ENCODE results near the gene ENPP6. TPM values are rescaled to one million over a fixed set of nuclear protein-coding genes. Genes with fewer than 3 reads are reported as not detected.

The ENPP6 gene
- total and polyA plus RNA-seq, 2 donors (not counting 3 experiments of a cell fraction or from before 2014, with no cell fraction given), result not detected

DNA sequence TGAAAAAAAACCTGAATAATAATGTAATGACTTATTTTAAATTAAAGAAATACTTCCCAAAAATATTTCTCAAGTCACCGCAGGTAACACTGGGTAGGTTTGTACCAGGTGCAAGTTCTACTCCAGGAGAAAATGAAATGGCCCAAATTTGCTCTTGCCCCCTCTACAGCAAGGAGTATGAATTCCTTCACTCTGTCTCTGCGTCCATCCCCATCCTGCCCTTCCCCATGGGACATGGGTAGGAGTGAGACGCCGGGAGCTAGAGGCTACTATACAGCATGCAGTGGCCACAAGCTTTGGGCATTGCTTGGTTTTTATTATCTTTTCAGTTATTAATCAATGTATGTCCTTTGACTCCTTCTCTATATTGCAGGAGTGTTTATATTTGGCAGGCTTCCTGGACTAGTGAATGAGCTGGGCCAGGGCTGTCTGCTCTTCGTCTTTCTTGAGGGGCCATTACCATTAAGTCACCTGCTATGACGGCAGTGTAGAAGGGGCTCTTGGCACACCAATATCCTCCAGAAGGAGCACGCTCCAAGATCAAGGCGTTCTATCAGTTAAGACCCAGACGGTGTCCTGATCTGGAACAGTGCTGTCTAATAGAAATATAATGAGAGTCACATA lies 149.6 kb downstream of the ENPP6 start:
- Histone ChIP-seq H3K4me3 (replicated peaks in 1 of 3; ENCODE audit: insufficient read depth in 1 of 3, low read depth in 1 of 3, low read length in 3 of 3) (no peak overlapping the region), H3K27me3 (ENCODE audit: control insufficient read depth in 2 of 2, insufficient read depth in 2 of 2, low read length in 2 of 2) (no peaks in the 10 kb centered on the region), H3K9me1 (replicated peaks; ENCODE audit: control insufficient read depth, extremely low read depth, insufficient read depth, low read length) (no peaks in the 10 kb centered on the region), H4K20me1 (replicated peaks; ENCODE audit: control insufficient read depth, extremely low read depth, insufficient read depth, low read length) (no peaks in the 10 kb centered on the region), H3K9ac (replicated peaks; ENCODE audit: extremely low read depth, insufficient read depth, low read length) (no peak overlapping the region), H3K36me3 (ENCODE audit: control insufficient read depth in 2 of 2, extremely low read depth in 1 of 2, insufficient read depth in 2 of 2, low read length in 2 of 2) (no peaks in the 10 kb centered on the region), H2AFZ (ENCODE audit: low read depth, low read length) (no peak overlapping the region), H3K79me2 (ENCODE audit: control insufficient read depth, insufficient read depth, low read length) (no peaks in the 10 kb centered on the region), H3K4me1 (ENCODE audit: control insufficient read depth, extremely low read depth, insufficient read depth, low read length) (no peaks in the 10 kb centered on the region), H3K4me2 (ENCODE audit: insufficient read depth, low read length) (no peak overlapping the region), H3K27ac (ENCODE audit: insufficient read depth, low read depth, low read length) (no peak overlapping the region), H3K9me3 (replicated peaks; ENCODE audit: control insufficient read depth, insufficient read depth, low read length) (no peaks in the 10 kb centered on the region)
- DNase-seq (ENCODE audit: low read depth, low spot score) (no peak), FAIRE-seq (no peak)
- TF ChIP-seq POLR2A (IDR thresholded peaks at IDR 0.05; ENCODE audit: low read depth, low read length) (no peak), POLR2AphosphoS5 (IDR thresholded peaks at IDR 0.05; ENCODE audit: insufficient read depth, low read depth, low read length) (no peak), EZH2 (IDR thresholded peaks at IDR 0.05; ENCODE audit: borderline replicate concordance, low read depth, low read length, severe bottlenecking) (no peak), MYC (IDR thresholded peaks at IDR 0.05; ENCODE audit: low read depth, low read length) (no peak), JUN (IDR thresholded peaks at IDR 0.05; ENCODE audit: borderline replicate concordance, insufficient read depth, insufficient read length, low read depth) (no peak), FOS (IDR thresholded peaks at IDR 0.05; ENCODE audit: borderline replicate concordance, insufficient read depth, low read length) (no peak), GATA2 (IDR thresholded peaks at IDR 0.05; ENCODE audit: insufficient read depth, insufficient read length, low read depth, low read length) (no peak)
- TF ChIP-seq, protein P1, sequence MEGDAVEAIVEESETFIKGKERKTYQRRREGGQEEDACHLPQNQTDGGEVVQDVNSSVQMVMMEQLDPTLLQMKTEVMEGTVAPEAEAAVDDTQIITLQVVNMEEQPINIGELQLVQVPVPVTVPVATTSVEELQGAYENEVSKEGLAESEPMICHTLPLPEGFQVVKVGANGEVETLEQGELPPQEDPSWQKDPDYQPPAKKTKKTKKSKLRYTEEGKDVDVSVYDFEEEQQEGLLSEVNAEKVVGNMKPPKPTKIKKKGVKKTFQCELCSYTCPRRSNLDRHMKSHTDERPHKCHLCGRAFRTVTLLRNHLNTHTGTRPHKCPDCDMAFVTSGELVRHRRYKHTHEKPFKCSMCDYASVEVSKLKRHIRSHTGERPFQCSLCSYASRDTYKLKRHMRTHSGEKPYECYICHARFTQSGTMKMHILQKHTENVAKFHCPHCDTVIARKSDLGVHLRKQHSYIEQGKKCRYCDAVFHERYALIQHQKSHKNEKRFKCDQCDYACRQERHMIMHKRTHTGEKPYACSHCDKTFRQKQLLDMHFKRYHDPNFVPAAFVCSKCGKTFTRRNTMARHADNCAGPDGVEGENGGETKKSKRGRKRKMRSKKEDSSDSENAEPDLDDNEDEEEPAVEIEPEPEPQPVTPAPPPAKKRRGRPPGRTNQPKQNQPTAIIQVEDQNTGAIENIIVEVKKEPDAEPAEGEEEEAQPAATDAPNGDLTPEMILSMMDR (IDR thresholded peaks at IDR 0.05; ENCODE audit: extremely low read depth in 1 of 2, insufficient read depth in 1 of 2, low read depth in 1 of 2, low read length in 2 of 2), result no peak
- TF ChIP-seq, protein P2, sequence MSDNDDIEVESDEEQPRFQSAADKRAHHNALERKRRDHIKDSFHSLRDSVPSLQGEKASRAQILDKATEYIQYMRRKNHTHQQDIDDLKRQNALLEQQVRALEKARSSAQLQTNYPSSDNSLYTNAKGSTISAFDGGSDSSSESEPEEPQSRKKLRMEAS (IDR thresholded peaks at IDR 0.05; ENCODE audit: insufficient read depth, insufficient read length), result no peak
- dilution Hi-C loops (cut with MboI; ENCODE audit: extremely low pct_ligation_motif_present, low sequenced_read_pairs), result no loop called here
- intact Hi-C loops (cut with micrococcal nuclease), result no loop called here
- BruUV-seq (replicated peaks), result no TSS peak
- ChIA-PET POLR2A (no interaction called here), CTCF (no interaction called here)

Measured in endothelial cell of umbilical vein (primary cell).